ENCODE data around the gene P2RX6.

- TF ChIP-seq CTCF (conservative IDR thresholded peaks at IDR 0.05; ENCODE audit: low read length) (no peak), EZH2phosphoT487 (IDR thresholded peaks at IDR 0.05; ENCODE audit: borderline replicate concordance) (no peak)
These were observed 19.5 kb upstream of the P2RX6 start for GRCh38 chr22:20995329-20996030.

Measured in Loucy (cell line).